SU-DHL-6 (cell line): ENCODE results near the gene UBC.

ENCODE experiments used
- EZH2phosphoT487 ChIP-seq: fragments of 200-600 bp; sonication (generic), shearing (Covaris generic); conservative IDR thresholded peaks from 2 replicates; pipeline ENCODE4 v1.6.1; 2018; ENCODE audit warnings: mild to moderate bottlenecking, antibody characterized with exemption, low read length, moderate library complexity, mixed read lengths
- TF ChIP-seq, protein P1 (sequence below): fragments of 200-600 bp; sonication (generic); IDR thresholded peaks from one replicate; pipeline ENCODE4 v1.5.1; 2017; ENCODE audit warnings: antibody characterized with exemption, mild to moderate bottlenecking, low read length, moderate library complexity; ENCODE audit not compliant: insufficient read depth, poor library complexity, severe bottlenecking

GRCh38 chr12:124919521-124920352 lies 5.3 kb upstream of the UBC start:
- TF ChIP-seq, protein P1, sequence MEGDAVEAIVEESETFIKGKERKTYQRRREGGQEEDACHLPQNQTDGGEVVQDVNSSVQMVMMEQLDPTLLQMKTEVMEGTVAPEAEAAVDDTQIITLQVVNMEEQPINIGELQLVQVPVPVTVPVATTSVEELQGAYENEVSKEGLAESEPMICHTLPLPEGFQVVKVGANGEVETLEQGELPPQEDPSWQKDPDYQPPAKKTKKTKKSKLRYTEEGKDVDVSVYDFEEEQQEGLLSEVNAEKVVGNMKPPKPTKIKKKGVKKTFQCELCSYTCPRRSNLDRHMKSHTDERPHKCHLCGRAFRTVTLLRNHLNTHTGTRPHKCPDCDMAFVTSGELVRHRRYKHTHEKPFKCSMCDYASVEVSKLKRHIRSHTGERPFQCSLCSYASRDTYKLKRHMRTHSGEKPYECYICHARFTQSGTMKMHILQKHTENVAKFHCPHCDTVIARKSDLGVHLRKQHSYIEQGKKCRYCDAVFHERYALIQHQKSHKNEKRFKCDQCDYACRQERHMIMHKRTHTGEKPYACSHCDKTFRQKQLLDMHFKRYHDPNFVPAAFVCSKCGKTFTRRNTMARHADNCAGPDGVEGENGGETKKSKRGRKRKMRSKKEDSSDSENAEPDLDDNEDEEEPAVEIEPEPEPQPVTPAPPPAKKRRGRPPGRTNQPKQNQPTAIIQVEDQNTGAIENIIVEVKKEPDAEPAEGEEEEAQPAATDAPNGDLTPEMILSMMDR = no peak
- TF ChIP-seq EZH2phosphoT487 = no peak
